Stimulated activated CD8-positive, alpha-beta memory T cell treated with anti-CD3 and anti-CD28 coated beads, Interleukin-12 subunit alpha, Interleukin-12 subunit beta, amount 100 ng/mL, for 1 hour (primary cell): ENCODE measurements around the gene HES4.
A peak's percentile ranks its signal among the peaks of the same experiment; 100 is the strongest.

ENCODE experiments used
- DNase-seq: peaks from one replicate; pipeline ENCODE4 v3.0.0-alpha.2; 2020; ENCODE audit warnings: low read depth

HES4 gene, protein sequence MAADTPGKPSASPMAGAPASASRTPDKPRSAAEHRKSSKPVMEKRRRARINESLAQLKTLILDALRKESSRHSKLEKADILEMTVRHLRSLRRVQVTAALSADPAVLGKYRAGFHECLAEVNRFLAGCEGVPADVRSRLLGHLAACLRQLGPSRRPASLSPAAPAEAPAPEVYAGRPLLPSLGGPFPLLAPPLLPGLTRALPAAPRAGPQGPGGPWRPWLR

DNA sequence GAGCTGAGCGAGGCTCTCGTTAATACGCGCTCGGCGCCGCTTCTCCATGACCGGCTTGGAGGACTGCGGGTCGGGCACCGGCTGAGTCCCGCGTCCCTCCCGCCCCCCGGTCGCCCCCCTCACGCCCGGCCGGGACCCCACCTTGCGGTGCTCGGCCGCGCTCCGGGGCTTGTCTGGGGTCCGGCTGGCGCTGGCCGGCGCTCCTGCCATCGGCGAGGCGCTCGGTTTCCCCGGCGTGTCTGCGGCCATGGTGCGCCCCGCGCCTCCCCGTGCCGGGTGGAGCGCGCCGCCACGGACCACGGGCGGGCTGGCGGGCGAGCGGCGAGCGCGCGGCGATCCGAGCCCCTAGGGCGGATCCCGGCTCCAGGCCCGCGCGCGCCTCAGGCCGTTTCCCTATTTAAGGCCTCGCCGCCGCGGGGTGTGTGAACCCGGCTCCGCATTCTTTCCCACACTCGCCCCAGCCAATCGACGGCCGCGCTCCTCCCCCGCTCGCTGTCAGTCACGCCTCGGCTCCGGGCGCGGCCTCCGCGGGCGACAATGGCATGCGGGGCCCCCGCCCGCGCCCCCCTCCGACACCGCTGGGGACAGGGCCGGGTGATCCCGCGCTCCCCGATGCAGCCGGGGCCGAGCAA is at the start of gene HES4:
HES4 (minus strand) TSS at position 373 of the 632 bp plus-strand sequence; CDS start at position 249, 124 bp downstream.
- DNase-seq = no peak

DNA sequence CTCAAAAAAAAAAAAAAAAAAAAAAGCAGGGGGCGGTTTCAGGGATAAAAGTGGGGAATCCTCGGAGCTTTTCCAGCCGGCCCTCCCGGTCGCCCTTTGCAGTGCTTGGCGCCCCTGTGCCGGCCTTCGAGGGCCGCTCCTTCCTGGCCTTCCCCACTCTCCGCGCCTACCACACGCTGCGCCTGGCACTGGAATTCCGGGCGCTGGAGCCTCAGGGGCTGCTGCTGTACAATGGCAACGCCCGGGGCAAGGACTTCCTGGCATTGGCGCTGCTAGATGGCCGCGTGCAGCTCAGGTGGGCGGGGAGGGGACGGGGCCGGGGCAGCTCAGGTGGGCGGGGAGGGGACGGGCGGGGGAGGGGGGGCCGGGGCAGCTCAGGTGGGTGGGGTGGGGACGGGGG is 48.9 kb upstream of the HES4 start:
- DNase-seq = no peak

DNA sequence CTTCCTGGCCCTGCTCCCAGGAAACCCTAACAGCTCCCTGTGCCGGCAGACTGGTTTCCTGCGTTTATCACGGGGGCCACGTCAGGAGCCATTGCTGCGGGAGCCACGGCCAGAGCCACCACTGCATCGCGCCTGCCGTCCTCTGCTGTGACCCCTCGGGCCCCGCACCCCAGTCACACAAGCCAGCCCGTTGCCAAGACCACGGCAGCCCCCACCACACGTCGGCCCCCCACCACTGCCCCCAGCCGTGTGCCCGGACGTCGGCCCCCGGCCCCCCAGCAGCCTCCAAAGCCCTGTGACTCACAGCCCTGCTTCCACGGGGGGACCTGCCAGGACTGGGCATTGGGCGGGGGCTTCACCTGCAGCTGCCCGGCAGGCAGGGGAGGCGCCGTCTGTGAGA is 48.1 kb upstream of the HES4 start:
- DNase-seq = no peak

DNA sequence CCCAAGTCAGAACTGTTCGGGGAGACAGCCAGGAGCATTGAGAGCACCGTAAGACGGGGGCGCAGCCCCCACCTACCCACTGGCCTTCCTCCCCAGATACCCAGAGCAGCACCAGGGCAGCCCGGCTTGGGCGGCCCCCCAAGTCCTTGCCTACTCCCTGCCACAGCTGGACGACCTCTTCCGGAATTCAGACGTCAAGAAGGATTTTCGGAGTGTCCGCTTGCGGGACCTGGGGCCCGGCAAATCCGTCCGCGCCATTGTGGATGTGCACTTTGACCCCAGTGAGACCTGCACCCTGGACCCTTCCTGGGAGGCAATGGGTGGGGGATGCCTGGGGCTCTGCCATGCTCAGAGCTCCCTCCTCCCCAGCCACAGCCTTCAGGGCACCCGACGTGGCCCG is 47.5 kb upstream of the HES4 start:
- DNase-seq = no peak

DNA sequence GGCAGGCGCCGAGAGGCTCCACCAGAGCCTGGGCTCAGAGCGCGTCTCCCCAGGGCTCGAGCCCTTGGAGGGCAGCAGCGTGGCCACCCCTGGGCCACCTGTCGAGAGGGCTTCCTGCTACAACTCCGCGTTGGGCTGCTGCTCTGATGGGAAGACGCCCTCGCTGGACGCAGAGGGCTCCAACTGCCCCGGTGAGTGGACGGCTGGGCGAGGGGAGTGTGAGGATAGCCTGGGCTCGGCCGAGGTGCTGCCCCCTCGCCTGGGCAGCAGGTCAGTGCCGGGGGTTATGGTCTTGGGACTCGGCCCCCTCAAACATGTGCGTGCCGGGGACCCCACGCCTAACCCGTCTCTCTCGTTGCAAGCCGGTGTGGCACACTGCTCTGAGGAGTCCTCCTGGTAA is 46.9 kb upstream of the HES4 start:
- DNase-seq = no peak

DNA sequence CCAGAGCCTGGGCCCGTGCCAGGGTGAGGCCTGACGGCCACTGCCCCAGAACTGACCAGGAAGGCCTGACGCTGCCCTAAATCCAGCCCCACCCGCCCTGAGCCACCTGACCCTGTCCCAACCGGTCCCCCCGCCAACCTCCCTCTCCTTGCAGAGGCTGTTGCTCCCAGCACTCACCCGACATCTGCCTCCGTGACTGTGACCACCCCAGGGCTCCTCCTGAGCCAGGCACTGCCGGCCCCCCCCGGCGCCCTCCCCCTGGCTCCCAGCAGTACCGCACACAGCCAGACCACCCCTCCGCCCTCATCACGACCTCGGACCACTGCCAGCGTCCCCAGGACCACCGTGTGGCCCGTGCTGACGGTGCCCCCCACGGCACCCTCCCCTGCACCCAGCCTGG is 46.3 kb upstream of the HES4 start:
- no peak for DNase-seq

GRCh38 chr1:1045129-1045528 is 45.2 kb upstream of the HES4 start:
- no peak for DNase-seq

DNA sequence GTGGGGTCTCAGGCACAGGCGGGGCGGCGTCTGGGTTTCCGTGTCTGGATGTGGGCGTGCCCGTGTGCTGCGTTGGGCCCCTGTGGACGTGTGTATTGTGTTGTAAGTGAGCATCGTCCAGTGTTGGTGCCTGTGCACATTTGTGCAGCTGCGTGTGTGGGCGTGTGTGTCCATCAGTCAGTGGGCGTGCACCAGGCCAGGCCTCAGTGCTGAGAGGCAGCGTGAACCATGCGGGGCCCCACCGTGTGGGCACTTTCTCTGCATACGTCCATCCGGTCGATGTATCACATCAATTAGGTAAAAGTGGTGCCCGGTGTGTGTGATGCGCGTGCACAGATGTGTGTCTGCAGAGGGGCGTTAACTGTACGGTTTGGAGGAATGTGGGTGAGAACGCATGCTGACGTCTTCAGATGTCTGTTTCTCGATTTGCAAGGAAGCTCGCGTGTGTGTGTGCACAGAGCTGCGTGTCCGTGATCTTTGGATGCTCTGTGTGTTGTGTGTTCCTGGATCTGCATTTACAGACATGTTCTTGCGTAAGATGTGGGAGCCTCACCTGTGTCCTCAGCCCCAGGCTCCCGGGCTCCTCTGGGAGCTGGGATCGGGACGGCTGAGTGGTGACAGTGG is 44.7 kb upstream of the HES4 start:
- no peak for DNase-seq

GRCh38 chr1:1043921-1044320 is 44.0 kb upstream of the HES4 start:
- no peak for DNase-seq

DNA sequence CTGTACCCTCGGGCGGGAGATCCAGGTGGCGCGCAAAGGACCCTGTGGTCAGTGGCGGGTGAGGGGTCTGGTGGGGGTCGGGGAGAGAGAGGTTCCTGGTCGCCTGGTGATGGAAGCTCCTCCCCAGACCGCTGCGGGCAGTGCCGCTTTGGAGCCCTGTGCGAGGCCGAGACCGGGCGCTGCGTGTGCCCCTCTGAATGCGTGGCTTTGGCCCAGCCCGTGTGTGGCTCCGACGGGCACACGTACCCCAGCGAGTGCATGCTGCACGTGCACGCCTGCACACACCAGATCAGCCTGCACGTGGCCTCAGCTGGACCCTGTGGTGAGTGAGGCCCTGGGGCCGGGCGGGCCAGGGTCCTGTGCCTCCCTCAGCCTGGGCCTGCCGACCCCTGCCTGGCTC is 43.5 kb upstream of the HES4 start:
- DNase-seq = no peak

DNA sequence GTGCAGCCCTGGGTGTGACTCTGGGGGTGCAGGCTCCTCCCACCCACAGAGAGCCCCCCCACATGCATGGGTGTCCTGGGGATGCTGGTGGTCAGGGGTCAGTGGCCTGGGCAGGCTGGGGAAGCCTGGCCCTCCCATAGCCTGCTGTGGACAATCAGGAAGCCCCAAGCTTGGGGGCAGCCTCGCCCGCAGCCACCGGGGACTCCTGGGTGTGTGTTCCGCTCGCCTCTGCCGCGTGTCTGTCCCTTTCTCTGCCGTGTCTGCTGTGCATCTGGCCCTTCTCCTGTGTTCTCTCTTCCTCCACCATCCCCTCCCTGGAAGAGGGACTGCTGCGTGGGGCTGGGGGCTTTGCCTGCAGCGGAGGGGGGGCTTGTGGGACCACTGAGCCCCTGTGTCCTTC is 42.9 kb upstream of the HES4 start:
- DNase-seq = no peak

DNA sequence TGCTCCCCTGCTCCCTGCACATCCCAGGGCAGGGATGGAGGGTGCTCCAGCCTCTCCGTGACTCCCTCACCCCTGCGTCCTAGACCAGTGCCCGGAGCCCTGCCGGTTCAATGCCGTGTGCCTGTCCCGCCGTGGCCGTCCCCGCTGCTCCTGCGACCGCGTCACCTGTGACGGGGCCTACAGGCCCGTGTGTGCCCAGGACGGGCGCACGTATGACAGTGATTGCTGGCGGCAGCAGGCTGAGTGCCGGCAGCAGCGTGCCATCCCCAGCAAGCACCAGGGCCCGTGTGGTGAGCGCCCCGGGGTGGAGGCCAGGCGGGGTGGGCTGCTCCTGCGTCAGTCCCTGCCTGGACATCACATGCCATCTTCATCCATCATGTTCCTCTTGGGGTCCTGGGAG is 42.0 kb upstream of the HES4 start:
- DNase-seq = no peak

DNA sequence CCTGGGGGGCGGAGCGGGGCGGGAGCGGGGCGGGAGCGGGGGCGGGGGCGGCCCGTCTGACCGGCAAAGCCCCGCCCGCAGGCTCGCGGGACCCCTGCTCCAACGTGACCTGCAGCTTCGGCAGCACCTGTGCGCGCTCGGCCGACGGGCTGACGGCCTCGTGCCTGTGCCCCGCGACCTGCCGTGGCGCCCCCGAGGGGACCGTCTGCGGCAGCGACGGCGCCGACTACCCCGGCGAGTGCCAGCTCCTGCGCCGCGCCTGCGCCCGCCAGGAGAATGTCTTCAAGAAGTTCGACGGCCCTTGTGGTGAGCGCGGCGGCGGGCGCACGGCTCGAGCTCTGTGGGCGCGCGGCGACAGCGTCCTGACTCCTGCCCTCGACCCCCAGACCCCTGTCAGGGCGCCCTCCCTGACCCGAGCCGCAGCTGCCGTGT is 41.2 kb upstream of the HES4 start:
- no peak for DNase-seq

DNA sequence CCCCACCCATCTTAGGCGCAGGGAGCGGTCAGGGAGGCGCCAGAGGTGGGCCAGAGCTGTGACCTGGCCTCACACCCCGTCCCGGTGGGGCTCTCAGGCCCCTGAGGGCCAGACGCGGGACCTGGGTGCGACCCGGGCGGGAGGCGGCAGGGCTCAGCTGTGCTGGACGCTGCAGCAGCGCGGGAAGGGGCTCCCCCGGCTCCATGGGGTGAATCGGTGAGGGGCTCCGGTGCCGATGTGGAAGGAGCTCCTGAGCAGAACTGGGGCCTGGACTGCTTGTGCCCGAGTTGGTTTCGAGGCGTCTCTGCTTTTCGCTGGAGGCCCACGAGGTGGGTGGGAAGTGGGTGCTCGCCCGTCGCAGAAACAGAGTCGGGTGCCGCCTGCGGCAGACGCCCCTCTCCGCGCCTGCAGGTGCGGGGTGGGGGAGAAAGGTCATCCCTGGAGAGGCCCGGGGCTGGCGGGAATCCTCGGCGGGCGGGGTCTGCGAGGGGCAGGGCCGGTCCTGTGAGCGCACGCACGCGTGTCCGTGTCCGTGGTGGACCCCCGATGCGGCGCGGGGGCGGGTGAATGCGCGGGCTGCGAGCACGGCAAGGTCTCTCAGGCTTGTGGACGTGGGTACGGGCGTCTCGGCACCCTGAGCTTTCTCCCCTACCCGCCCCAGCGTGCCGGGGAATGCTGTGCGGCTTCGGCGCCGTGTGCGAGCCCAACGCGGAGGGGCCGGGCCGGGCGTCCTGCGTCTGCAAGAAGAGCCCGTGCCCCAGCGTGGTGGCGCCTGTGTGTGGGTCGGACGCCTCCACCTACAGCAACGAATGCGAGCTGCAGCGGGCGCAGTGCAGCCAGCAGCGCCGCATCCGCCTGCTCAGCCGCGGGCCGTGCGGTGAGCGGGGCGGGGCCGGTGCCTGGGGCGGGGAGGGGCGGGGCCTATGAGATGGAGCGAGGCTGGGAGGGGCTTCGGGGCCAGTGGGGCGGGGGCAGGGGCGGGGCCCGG is 40.4 kb upstream of the HES4 start:
- DNase-seq = peak; percentile 54

GRCh38 chr1:1039145-1039910 is 39.4 kb upstream of the HES4 start:
- no peak for DNase-seq

GRCh38 chr1:1038694-1039093 is 38.8 kb upstream of the HES4 start:
- no peak for DNase-seq

DNA sequence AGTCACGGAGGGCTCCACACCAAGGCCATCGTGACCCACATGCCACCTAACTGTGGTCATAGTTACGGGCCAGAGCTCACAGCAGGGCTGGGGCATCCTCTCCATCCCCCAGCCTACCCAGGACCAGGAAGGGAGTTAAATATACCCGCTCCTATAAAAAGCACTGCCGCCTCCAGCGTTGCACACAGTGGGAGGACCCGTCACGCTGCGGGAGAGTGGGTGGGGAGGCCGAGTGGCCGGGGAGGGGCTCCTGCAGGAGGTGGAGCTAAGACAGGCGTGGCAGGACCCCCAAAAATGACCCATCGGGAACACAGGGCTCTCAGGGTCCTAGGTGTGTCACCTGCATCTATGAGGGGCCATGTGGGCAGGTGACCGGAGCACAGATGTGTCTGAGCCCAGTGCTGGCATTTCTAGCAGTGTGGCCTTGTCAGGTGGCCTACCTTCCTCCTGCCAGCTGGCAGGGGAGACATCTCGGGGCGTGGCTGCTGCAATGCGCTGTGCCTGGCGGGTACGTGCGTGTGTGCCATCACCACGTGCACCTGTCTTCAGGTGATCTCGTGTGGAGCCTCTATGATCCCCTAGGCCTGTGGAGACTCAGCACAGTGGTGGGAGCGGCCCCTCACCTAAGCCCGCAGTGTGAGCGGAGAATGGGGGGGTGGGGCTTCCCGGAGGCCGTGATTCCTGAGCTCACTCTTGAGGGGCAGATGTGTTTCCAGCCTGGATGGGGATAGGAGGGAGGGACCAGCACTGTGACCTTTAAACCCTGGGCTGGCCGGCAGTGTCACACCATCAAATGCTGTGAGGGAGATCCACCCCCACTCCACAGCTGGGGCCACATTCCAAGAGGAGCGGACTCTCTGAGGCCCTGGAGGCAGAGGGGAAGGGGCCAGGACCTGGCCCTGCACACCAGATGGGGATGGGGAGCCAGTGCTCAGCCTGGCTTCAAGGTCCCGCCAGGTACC is 37.8 kb upstream of the HES4 start:
- no peak for DNase-seq

- no peak for DNase-seq
These were observed 35.5 kb upstream of the HES4 start for GRCh38 chr1:1035291-1035943.

GRCh38 chr1:1034439-1034781 is 34.5 kb upstream of the HES4 start:
- no peak for DNase-seq
